Large intestine (tissue), 3 donors: ENCODE results near the gene CD63. TPM values are rescaled to one million over a fixed set of nuclear protein-coding genes. Genes with fewer than 3 reads are reported as not detected.

Experiments used
- DNase-seq, 2 donors: peaks; one replicate each; pipeline versions ENCODE4 v3.0.0 to v3.0.0-alpha.2; 2013
- H3K27ac ChIP-seq: one replicate; pipeline ENCODE4 v1.5.1; 2013; ENCODE audit warnings: low read length
- H3K27me3 ChIP-seq: 2 replicates; pipeline ENCODE4 v1.6.1; 2013; ENCODE audit warnings: low read length; ENCODE audit not compliant: control insufficient read depth, insufficient read depth
- H3K36me3 ChIP-seq: 2 replicates; pipeline ENCODE4 v1.6.1; 2013; ENCODE audit warnings: low read length; ENCODE audit not compliant: control insufficient read depth, insufficient read depth
- H3K4me1 ChIP-seq: one replicate; pipeline ENCODE4 v1.6.1; 2013; ENCODE audit warnings: low read length; ENCODE audit not compliant: control insufficient read depth, insufficient read depth
- H3K4me3 ChIP-seq: one replicate; pipeline ENCODE4 v1.5.1; 2013; ENCODE audit warnings: low read length
- H3K9me3 ChIP-seq: one replicate; pipeline ENCODE4 v1.6.1; 2013; ENCODE audit warnings: mild to moderate bottlenecking, low read depth, low read length, moderate library complexity; ENCODE audit not compliant: control insufficient read depth
- WGBS: methylation state at CpG from one replicate; pipeline ENCODE4 v1.1.5; 2013; ENCODE audit warnings: low lambda C conversion rate; ENCODE audit not compliant: insufficient coverage; 5-methylcytosine and 5-hydroxymethylcytosine counted together
- polyA plus RNA-seq: library from polyadenylated mRNA; unstranded; fragments of 120-200 nt; gene quantifications from one replicate; pipeline ENCODE4 v1.2.1, GENCODE V29; 2013

CD63 gene
- polyA plus RNA-seq, 1 donor: 955 TPM

GRCh38 chr12:55742719-55743405 is 14.1 kb upstream of the CD63 start, which contains the start of gene GDF11:
Gene GDF11, plus strand, starts transcription at chr12:55743122. Its CDS starts 195 bp downstream, at chr12:55743317.
- Histone ChIP-seq H3K4me1 (peaks cover 23% of the 10 kb centered on the region), H3K27ac (peak within 1 kb of the TSS; percentile 17), H3K36me3 (no peaks in the 10 kb centered on the region), H3K4me3 (peak within 1 kb of the TSS; percentile 61), H3K9me3 (peaks cover 3% of the 10 kb centered on the region), H3K27me3 (no peaks in the 10 kb centered on the region)
- WGBS: 0% methylated on average over 3 of the region's 53 CpGs
- DNase-seq: peak; percentile 69 to 77

- Histone ChIP-seq H3K4me3 (peak overlapping the region; percentile 25), H3K4me1 (peaks cover 30% of the 10 kb centered on the region), H3K36me3 (no peaks in the 10 kb centered on the region), H3K27ac (peak overlapping the region; percentile 17), H3K9me3 (peaks cover 3% of the 10 kb centered on the region), H3K27me3 (no peaks in the 10 kb centered on the region)
- WGBS: 33% methylated on average over 1 of the region's 3 CpGs
- DNase-seq: no peak
Observed at GRCh38 chr12:55741931-55742680, 13.3 kb upstream of the CD63 start.

- H3K27ac ChIP-seq: no peak overlapping the region
- H3K36me3 ChIP-seq: no peaks in the 10 kb centered on the region
- peak overlapping the region; percentile 57 for H3K4me3 ChIP-seq
- DNase-seq: no peak
- no peaks in the 10 kb centered on the region for H3K27me3 ChIP-seq
- WGBS: 100% methylated on average over 1 of the region's 2 CpGs
- H3K9me3 ChIP-seq: peaks cover 3% of the 10 kb centered on the region
- peaks cover 28% of the 10 kb centered on the region for H3K4me1 ChIP-seq
Observed at GRCh38 chr12:55739025-55739378, 10.2 kb upstream of the CD63 start.

DNA sequence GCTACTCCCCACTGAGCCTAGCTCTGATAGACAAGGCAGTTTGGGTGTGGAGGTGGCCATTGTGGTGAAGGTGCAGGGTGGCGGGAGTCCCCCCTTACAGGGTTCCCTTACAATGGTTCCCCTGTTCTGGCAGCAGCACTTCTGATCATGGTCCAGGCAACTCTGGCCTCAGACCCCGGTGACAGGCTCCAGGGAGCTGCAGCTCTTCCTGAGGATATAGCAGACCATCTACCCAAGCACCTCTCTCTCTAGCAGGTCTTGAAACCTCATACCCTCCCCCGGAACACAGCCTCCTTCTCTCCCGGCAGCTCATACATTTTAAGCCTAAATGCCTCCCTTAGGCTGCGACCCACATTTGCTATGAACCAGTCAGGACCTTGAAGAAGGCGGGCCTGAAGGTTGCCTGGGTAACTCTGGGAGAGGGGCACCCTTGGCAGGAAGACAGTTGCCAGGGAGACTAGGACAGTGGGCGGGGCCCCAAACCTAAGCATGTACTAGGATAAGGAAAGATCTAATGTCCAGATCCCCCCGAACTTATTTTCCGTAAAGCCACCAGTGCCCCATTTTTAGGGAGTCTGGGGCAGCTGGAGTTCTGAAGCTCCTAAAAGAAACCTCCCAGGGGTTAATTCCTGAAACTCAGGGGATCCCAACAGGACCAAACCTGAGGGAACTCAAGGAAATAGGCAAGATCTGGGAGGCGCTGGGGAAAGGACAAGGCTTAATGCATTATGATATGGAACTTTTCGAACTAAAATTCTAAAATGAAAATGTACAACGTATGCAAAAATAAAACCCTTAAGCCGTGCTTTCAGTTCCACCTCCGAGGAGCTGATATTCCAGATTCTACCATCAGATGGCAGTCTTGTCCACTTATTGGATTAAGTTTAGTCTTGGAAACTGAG is 9.6 kb upstream of the CD63 start:
- Histone ChIP-seq H3K36me3 (no peaks in the 10 kb centered on the region), H3K9me3 (peaks cover under 1% of the 10 kb centered on the region), H3K27me3 (no peaks in the 10 kb centered on the region), H3K4me1 (peaks cover 26% of the 10 kb centered on the region), H3K4me3 (peak overlapping the region; percentile 57), H3K27ac (peak overlapping the region; percentile 75)
- peak; percentile 81 to 93 for DNase-seq
- 0% methylated on average over 3 of the region's 14 CpGs for WGBS

- no CpG with 5 or more reads among the region's 4 CpGs for WGBS
- peak overlapping the region; percentile 75 for H3K27ac ChIP-seq
- DNase-seq: no peak
Observed at GRCh38 chr12:55737581-55738122, 8.8 kb upstream of the CD63 start.

GRCh38 chr12:55736780-55737580 is 8.2 kb upstream of the CD63 start:
- Histone ChIP-seq H3K27ac (peak overlapping the region; percentile 75), H3K36me3 (no peaks in the 10 kb centered on the region), H3K9me3 (no peaks in the 10 kb centered on the region), H3K4me1 (peaks cover 20% of the 10 kb centered on the region), H3K27me3 (no peaks in the 10 kb centered on the region), H3K4me3 (no peak overlapping the region)
- WGBS: no CpG with 5 or more reads among the region's 6 CpGs
- peak; percentile 89 to 92 for DNase-seq

More at GRCh38 chr12:55737581-55738122, 8.8 kb upstream of the CD63 start:
- no peaks in the 10 kb centered on the region for H3K27me3 ChIP-seq
- no peaks in the 10 kb centered on the region for H3K36me3 ChIP-seq
- peak overlapping the region; percentile 57 for H3K4me3 ChIP-seq
- H3K4me1 ChIP-seq: peaks cover 25% of the 10 kb centered on the region
- H3K9me3 ChIP-seq: no peaks in the 10 kb centered on the region

GRCh38 chr12:55736076-55736475 is 7.3 kb upstream of the CD63 start:
- Histone ChIP-seq H3K4me3 (no peak overlapping the region), H3K4me1 (peaks cover 16% of the 10 kb centered on the region), H3K27me3 (no peaks in the 10 kb centered on the region), H3K36me3 (no peaks in the 10 kb centered on the region), H3K27ac (no peak overlapping the region), H3K9me3 (no peaks in the 10 kb centered on the region)
- DNase-seq: no peak
- no CpG with 5 or more reads among the region's 3 CpGs for WGBS

GRCh38 chr12:55734595-55734994 is 5.8 kb upstream of the CD63 start:
- Histone ChIP-seq H3K36me3 (no peaks in the 10 kb centered on the region), H3K4me1 (peaks cover 25% of the 10 kb centered on the region), H3K9me3 (no peaks in the 10 kb centered on the region), H3K4me3 (no peak overlapping the region), H3K27ac (no peak overlapping the region), H3K27me3 (no peaks in the 10 kb centered on the region)
- DNase-seq: no peak
- no CpG with 5 or more reads among the region's 3 CpGs for WGBS

GRCh38 chr12:55733858-55734257 is 5.0 kb upstream of the CD63 start:
- H3K27ac ChIP-seq: no peak overlapping the region
- no peak overlapping the region for H3K4me3 ChIP-seq
- H3K9me3 ChIP-seq: no peaks in the 10 kb centered on the region
- no CpG with 5 or more reads among the region's 2 CpGs for WGBS
- DNase-seq: no peak
- H3K36me3 ChIP-seq: no peaks in the 10 kb centered on the region
- H3K4me1 ChIP-seq: peaks cover 25% of the 10 kb centered on the region
- H3K27me3 ChIP-seq: no peaks in the 10 kb centered on the region
